ENCODE data around the gene TOMM70. TPM values are rescaled to one million over a fixed set of nuclear protein-coding genes. Genes with fewer than 3 reads are reported as not detected.

TOMM70 gene
- total and polyA plus RNA-seq, 12 donors, result 11.4 to 95.2 (median 39.8) TPM

- Histone ChIP-seq H3K4me1 (replicated peaks in 1 of 2) (no peaks in the 10 kb centered on the region), H3K27ac (no peak overlapping the region), H3K27me3 (no peaks in the 10 kb centered on the region), H3K9me3 (replicated peaks in 1 of 3) (no peaks in the 10 kb centered on the region), H3K4me3 (no peak overlapping the region), H3K36me3 (replicated peaks in 1 of 2) (no peaks in the 10 kb centered on the region)
- DNase-seq, result no peak
- intact Hi-C loops (cut with DNase I), result no loop called here
- TF ChIP-seq CTCF (IDR thresholded peaks at IDR 0.05) (no peak), POLR2A (IDR thresholded peaks at IDR 0.05) (no peak)
- 84 to 93% (median 91%) methylated on average over 1 of the region's 1 CpG for WGBS, 4 donors
Observed at GRCh38 chr3:100419406-100419805, 18.5 kb upstream of the TOMM70 start.

GRCh38 chr3:100416863-100417262, 16.0 kb upstream of the TOMM70 start:
- Histone ChIP-seq H3K9me3 (replicated peaks in 1 of 3) (no peaks in the 10 kb centered on the region), H3K36me3 (replicated peaks in 1 of 2) (no peaks in the 10 kb centered on the region), H3K4me3 (no peak overlapping the region), H3K27ac (no peak overlapping the region), H3K4me1 (replicated peaks in 1 of 2) (no peaks in the 10 kb centered on the region), H3K27me3 (no peaks in the 10 kb centered on the region)
- TF ChIP-seq POLR2A (IDR thresholded peaks at IDR 0.05), result no peak
- TF ChIP-seq CTCF (IDR thresholded peaks at IDR 0.05), result no peak
- DNase-seq, result no peak
- WGBS, 4 donors, result 38 to 69% (median 62%) methylated on average over 1 of the region's 1 CpG
- intact Hi-C loops (cut with DNase I), result no loop called here

GRCh38 chr3:100416176-100416575, 15.3 kb upstream of the TOMM70 start:
- no peak for DNase-seq
- H3K27ac ChIP-seq, result no peak overlapping the region
- H3K4me3 ChIP-seq, result no peak overlapping the region
- H3K27me3 ChIP-seq, result no peaks in the 10 kb centered on the region
- no peaks in the 10 kb centered on the region for H3K36me3 ChIP-seq (replicated peaks in 1 of 2)
- H3K9me3 ChIP-seq (replicated peaks in 1 of 3), result no peaks in the 10 kb centered on the region
- TF ChIP-seq POLR2A (IDR thresholded peaks at IDR 0.05), result no peak
- no peak for TF ChIP-seq CTCF (IDR thresholded peaks at IDR 0.05)
- H3K4me1 ChIP-seq (replicated peaks in 1 of 2), result no peaks in the 10 kb centered on the region
- intact Hi-C loops (cut with DNase I), result no loop called here

GRCh38 chr3:100413613-100414012, 12.7 kb upstream of the TOMM70 start:
- Histone ChIP-seq H3K27me3 (no peaks in the 10 kb centered on the region), H3K4me1 (replicated peaks in 1 of 2) (no peaks in the 10 kb centered on the region), H3K27ac (no peak overlapping the region), H3K36me3 (replicated peaks in 1 of 2) (no peaks in the 10 kb centered on the region), H3K9me3 (replicated peaks in 1 of 3) (no peaks in the 10 kb centered on the region), H3K4me3 (no peak overlapping the region)
- intact Hi-C loops (cut with DNase I), result no loop called here
- WGBS, 4 donors, result 88 to 96% (median 92%) methylated on average over 2 of the region's 2 CpGs
- no peak for DNase-seq
- TF ChIP-seq CTCF (IDR thresholded peaks at IDR 0.05), result no peak

Data from adrenal gland (tissue), 12 donors.